ENCODE data around the gene CTNNA3. TPM values are rescaled to one million over a fixed set of nuclear protein-coding genes. Genes with fewer than 3 reads are reported as not detected.

The CTNNA3 gene
- total and polyA plus RNA-seq, 2 donors (not counting 3 experiments of a cell fraction or from before 2014, with no cell fraction given): not detected

GRCh38 chr10:66284621-66285020 is 1411.4 kb downstream of the CTNNA3 start:
- no TSS peak for BruUV-seq (replicated peaks)
- intact Hi-C loops (cut with micrococcal nuclease) (no loop called here), dilution Hi-C loops (cut with MboI; ENCODE audit: extremely low pct_ligation_motif_present, low sequenced_read_pairs) (no loop called here)
- Histone ChIP-seq H3K27ac (ENCODE audit: insufficient read depth, low read depth, low read length) (no peak overlapping the region), H3K27me3 (ENCODE audit: control insufficient read depth in 2 of 2, insufficient read depth in 2 of 2, low read length in 2 of 2) (no peaks in the 10 kb centered on the region), H3K9me3 (replicated peaks; ENCODE audit: control insufficient read depth, insufficient read depth, low read length) (no peaks in the 10 kb centered on the region), H3K9me1 (replicated peaks; ENCODE audit: control insufficient read depth, extremely low read depth, insufficient read depth, low read length) (no peaks in the 10 kb centered on the region), H3K79me2 (ENCODE audit: control insufficient read depth, insufficient read depth, low read length) (no peaks in the 10 kb centered on the region), H3K4me2 (ENCODE audit: insufficient read depth, low read length) (no peak overlapping the region), H3K9ac (replicated peaks; ENCODE audit: extremely low read depth, insufficient read depth, low read length) (no peak overlapping the region), H3K4me1 (ENCODE audit: control insufficient read depth, extremely low read depth, insufficient read depth, low read length) (no peaks in the 10 kb centered on the region), H3K36me3 (ENCODE audit: control insufficient read depth in 2 of 2, extremely low read depth in 1 of 2, insufficient read depth in 2 of 2, low read length in 2 of 2) (no peaks in the 10 kb centered on the region), H3K4me3 (replicated peaks in 1 of 3; ENCODE audit: insufficient read depth in 1 of 3, low read depth in 1 of 3, low read length in 3 of 3) (no peak overlapping the region), H4K20me1 (replicated peaks; ENCODE audit: control insufficient read depth, extremely low read depth, insufficient read depth, low read length) (no peaks in the 10 kb centered on the region), H2AFZ (ENCODE audit: low read depth, low read length) (no peak overlapping the region)
- CTCF ChIA-PET: no interaction called here
- POLR2A ChIA-PET: no interaction called here
- DNase-seq (ENCODE audit: low read depth, low spot score) (no peak), FAIRE-seq (no peak)
- TF ChIP-seq POLR2A (IDR thresholded peaks at IDR 0.05; ENCODE audit: low read depth, low read length) (no peak), MYC (IDR thresholded peaks at IDR 0.05; ENCODE audit: low read depth, low read length) (no peak), FOS (IDR thresholded peaks at IDR 0.05; ENCODE audit: borderline replicate concordance, insufficient read depth, low read length) (no peak)

- no peaks in the 10 kb centered on the region for H3K36me3 ChIP-seq (ENCODE audit: control insufficient read depth in 2 of 2, extremely low read depth in 1 of 2, insufficient read depth in 2 of 2, low read length in 2 of 2)
- H3K27me3 ChIP-seq (ENCODE audit: control insufficient read depth in 2 of 2, insufficient read depth in 2 of 2, low read length in 2 of 2): no peaks in the 10 kb centered on the region
- dilution Hi-C loops (cut with MboI; ENCODE audit: extremely low pct_ligation_motif_present, low sequenced_read_pairs) (no loop called here), intact Hi-C loops (cut with micrococcal nuclease) (no loop called here)
- H2AFZ ChIP-seq (ENCODE audit: low read depth, low read length): no peak overlapping the region
- H3K4me2 ChIP-seq (ENCODE audit: insufficient read depth, low read length): no peak overlapping the region
- TF ChIP-seq GATA2 (IDR thresholded peaks at IDR 0.05; ENCODE audit: insufficient read depth, insufficient read length, low read depth, low read length): no peak
- TF ChIP-seq CTCF (IDR thresholded peaks at IDR 0.05; ENCODE audit: extremely low read depth in 1 of 2, insufficient read depth in 1 of 2, low read depth in 1 of 2, low read length in 2 of 2): no peak
- no peak for TF ChIP-seq JUN (IDR thresholded peaks at IDR 0.05; ENCODE audit: borderline replicate concordance, insufficient read depth, insufficient read length, low read depth)
- no peak for TF ChIP-seq MAX (IDR thresholded peaks at IDR 0.05; ENCODE audit: insufficient read depth, insufficient read length)
- TF ChIP-seq POLR2A (IDR thresholded peaks at IDR 0.05; ENCODE audit: low read depth, low read length): no peak
- no peak for TF ChIP-seq MYC (IDR thresholded peaks at IDR 0.05; ENCODE audit: low read depth, low read length)
- no peak for TF ChIP-seq POLR2AphosphoS5 (IDR thresholded peaks at IDR 0.05; ENCODE audit: insufficient read depth, low read depth, low read length)
- no peak for TF ChIP-seq FOS (IDR thresholded peaks at IDR 0.05; ENCODE audit: borderline replicate concordance, insufficient read depth, low read length)
- TF ChIP-seq EZH2 (IDR thresholded peaks at IDR 0.05; ENCODE audit: borderline replicate concordance, low read depth, low read length, severe bottlenecking): no peak
- H3K9me1 ChIP-seq (replicated peaks; ENCODE audit: control insufficient read depth, extremely low read depth, insufficient read depth, low read length): no peaks in the 10 kb centered on the region
- DNase-seq (ENCODE audit: low read depth, low spot score): no peak
- no peaks in the 10 kb centered on the region for H3K79me2 ChIP-seq (ENCODE audit: control insufficient read depth, insufficient read depth, low read length)
- H3K9ac ChIP-seq (replicated peaks; ENCODE audit: extremely low read depth, insufficient read depth, low read length): no peak overlapping the region
- no peaks in the 10 kb centered on the region for H3K9me3 ChIP-seq (replicated peaks; ENCODE audit: control insufficient read depth, insufficient read depth, low read length)
- CTCF ChIA-PET: no interaction called here
- no peak for FAIRE-seq
- no peak overlapping the region for H3K4me3 ChIP-seq (replicated peaks in 1 of 3; ENCODE audit: insufficient read depth in 1 of 3, low read depth in 1 of 3, low read length in 3 of 3)
- no TSS peak for BruUV-seq (replicated peaks)
- no peak overlapping the region for H3K27ac ChIP-seq (ENCODE audit: insufficient read depth, low read depth, low read length)
- no peaks in the 10 kb centered on the region for H3K4me1 ChIP-seq (ENCODE audit: control insufficient read depth, extremely low read depth, insufficient read depth, low read length)
- POLR2A ChIA-PET: no interaction called here
- no peaks in the 10 kb centered on the region for H4K20me1 ChIP-seq (replicated peaks; ENCODE audit: control insufficient read depth, extremely low read depth, insufficient read depth, low read length)
Measured at GRCh38 chr10:66283874-66284464, 1412.0 kb downstream of the CTNNA3 start.
